WERI-Rb-1 (cell line): ENCODE measurements around the gene VN1R5.
"Not testable (repeated sequence)": the region's sequence is repeated elsewhere in the genome, so short reads cannot be mapped to it uniquely, and the experiment has no call there.

Source experiments
- DNase-seq: peaks from one replicate; pipeline ENCODE4 v3.0.0-alpha.2; 2020
- H3K27ac ChIP-seq: fragments of 250-450 bp; sonication (Bioruptor Pico); 2 replicates; pipeline ENCODE4 v1.5.1; 2020; ENCODE audit warnings: mild to moderate bottlenecking, moderate library complexity
- H3K27me3 ChIP-seq: fragments of 250-450 bp; sonication (Bioruptor Pico); 2 replicates; pipeline ENCODE4 v1.5.1; 2021; ENCODE audit warnings: mild to moderate bottlenecking, low read depth, moderate library complexity; ENCODE audit not compliant: insufficient read depth, severe bottlenecking
- H3K36me3 ChIP-seq: fragments of 250-450 bp; sonication (Bioruptor Pico); 2 replicates; pipeline ENCODE4 v1.5.1; 2020; ENCODE audit warnings: mild to moderate bottlenecking, moderate library complexity
- H3K4me3 ChIP-seq: 2 replicates; pipeline ENCODE4 v1.5.1; 2011; ENCODE audit warnings: low read depth, mild to moderate bottlenecking, control low read depth, low read length
- H3K9me3 ChIP-seq: fragments of 250-450 bp; sonication (Bioruptor Pico); 2 replicates; pipeline ENCODE4 v1.5.1; 2021; ENCODE audit warnings: mild to moderate bottlenecking, moderate library complexity; ENCODE audit not compliant: severe bottlenecking
- CTCF ChIP-seq: IDR thresholded peaks from 2 replicates; pipeline ENCODE4 v1.5.1; 2011; ENCODE audit warnings: low read depth, mild to moderate bottlenecking, control low read depth, inconsistent platforms, low read length

The VN1R5 gene

GRCh38 chr1:247212627-247213617 is 43.0 kb upstream of the VN1R5 start:
- Histone ChIP-seq H3K27ac (no peak overlapping the region), H3K36me3 (peaks cover 4% of the 10 kb centered on the region; the same call in 1 of the 2 replicates), H3K4me3 (no peak overlapping the region), H3K9me3 (no peaks in the 10 kb centered on the region), H3K27me3 (no peaks in the 10 kb centered on the region)
- no peak for DNase-seq
- no peak for TF ChIP-seq CTCF

DNA sequence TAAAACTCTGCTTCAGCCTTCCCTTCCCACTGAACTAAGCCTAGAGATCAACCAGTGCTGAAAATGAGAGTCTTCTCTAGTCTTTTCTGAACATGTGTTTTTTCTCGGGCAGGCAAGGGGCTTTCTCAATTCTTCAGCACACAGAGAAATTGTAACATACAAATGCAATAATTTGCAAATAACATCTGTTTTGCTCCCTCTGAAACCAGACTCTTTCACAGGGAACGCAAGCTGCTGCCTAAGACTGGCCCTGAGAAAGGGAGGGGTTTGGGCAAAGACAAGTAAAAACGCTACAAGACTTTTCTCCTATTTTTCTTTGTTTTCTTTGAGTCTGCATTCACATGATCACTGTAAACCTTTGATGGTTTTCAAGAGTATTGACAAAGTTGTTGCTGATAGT is 39.6 kb upstream of the VN1R5 start:
- DNase-seq, result no peak
- TF ChIP-seq CTCF, result no peak
- Histone ChIP-seq H3K36me3 (no peaks in the 10 kb centered on the region), H3K27ac (no peak overlapping the region), H3K4me3 (no peak overlapping the region), H3K9me3 (peaks cover 3% of the 10 kb centered on the region), H3K27me3 (no peaks in the 10 kb centered on the region)

GRCh38 chr1:247218121-247218651 is 37.7 kb upstream of the VN1R5 start:
- Histone ChIP-seq H3K27ac (no peak overlapping the region), H3K36me3 (no peaks in the 10 kb centered on the region), H3K9me3 (peaks cover 3% of the 10 kb centered on the region), H3K27me3 (no peaks in the 10 kb centered on the region), H3K4me3 (no peak overlapping the region)
- no peak for TF ChIP-seq CTCF
- DNase-seq, result no peak

DNA sequence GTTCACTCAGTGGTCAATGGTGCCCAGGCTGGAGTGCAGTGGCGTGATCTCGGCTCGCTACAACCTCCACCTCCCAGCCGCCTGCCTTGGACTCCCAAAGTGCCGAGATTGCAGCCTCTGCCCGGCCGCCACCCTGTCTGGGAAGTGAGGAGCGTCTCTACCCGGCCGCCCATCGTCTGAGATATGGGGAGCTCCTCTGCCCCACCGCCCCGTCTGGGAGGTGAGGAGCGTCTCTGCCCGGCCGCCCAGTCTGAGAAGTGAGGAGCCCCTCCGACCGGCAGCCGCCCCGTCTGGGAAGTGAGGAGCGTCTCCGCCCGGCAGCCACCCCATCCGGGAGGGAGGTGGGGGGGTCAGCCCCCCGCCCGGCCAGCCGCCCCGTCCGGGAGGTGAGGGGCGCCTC is 35.6 kb upstream of the VN1R5 start:
- H3K27ac ChIP-seq, result peak overlapping the region; percentile 43; the same call in 1 of the 2 replicates
- not testable (repeated sequence) for DNase-seq, H3K36me3 ChIP-seq, H3K4me3 ChIP-seq, H3K27me3 ChIP-seq
- H3K9me3 ChIP-seq, result peaks cover 15% of the 10 kb centered on the region

GRCh38 chr1:247222840-247223239 is 33.0 kb upstream of the VN1R5 start:
- Histone ChIP-seq H3K27me3 (no peaks in the 10 kb centered on the region), H3K36me3 (no peaks in the 10 kb centered on the region), H3K9me3 (peaks cover 19% of the 10 kb centered on the region), H3K4me3 (no peak overlapping the region), H3K27ac (no peak overlapping the region)
- no peak for DNase-seq
- no peak for TF ChIP-seq CTCF

DNA sequence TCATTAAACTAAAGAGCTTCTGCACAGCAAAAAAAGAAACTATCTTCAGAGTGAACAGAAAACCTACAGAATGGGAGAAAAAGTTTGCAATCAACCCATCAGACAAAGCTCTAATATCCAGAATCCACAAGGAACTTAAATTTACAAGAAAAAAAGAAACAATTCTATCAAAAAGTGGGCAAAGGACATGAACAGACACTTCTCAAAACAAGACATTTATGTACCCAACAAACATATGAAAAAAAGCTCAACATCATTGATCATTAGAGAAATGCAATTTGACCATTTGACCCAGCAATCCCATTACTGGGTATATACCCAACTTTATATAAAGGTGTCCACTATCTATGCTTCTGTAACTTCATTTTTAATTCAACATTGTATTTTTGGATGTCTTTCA is 31.1 kb upstream of the VN1R5 start:
- peaks cover 23% of the 10 kb centered on the region for H3K9me3 ChIP-seq
- no peak overlapping the region for H3K27ac ChIP-seq
- H3K27me3 ChIP-seq, result no peaks in the 10 kb centered on the region
- DNase-seq, result no peak
- H3K4me3 ChIP-seq, result no peak overlapping the region
- TF ChIP-seq CTCF, result no peak
- H3K36me3 ChIP-seq, result no peaks in the 10 kb centered on the region
